GM21825 (cell line): ENCODE measurements around the gene MPV17L2.

Experiments
- ATAC-seq: cut with Tn5 transposase; IDR thresholded peaks from one replicate; pipeline ENCODE4 v1.9.1; 2021; ENCODE audit warnings: mild to moderate bottlenecking, moderate library complexity; ENCODE audit not compliant: unreplicated experiment

Gene MPV17L2

DNA sequence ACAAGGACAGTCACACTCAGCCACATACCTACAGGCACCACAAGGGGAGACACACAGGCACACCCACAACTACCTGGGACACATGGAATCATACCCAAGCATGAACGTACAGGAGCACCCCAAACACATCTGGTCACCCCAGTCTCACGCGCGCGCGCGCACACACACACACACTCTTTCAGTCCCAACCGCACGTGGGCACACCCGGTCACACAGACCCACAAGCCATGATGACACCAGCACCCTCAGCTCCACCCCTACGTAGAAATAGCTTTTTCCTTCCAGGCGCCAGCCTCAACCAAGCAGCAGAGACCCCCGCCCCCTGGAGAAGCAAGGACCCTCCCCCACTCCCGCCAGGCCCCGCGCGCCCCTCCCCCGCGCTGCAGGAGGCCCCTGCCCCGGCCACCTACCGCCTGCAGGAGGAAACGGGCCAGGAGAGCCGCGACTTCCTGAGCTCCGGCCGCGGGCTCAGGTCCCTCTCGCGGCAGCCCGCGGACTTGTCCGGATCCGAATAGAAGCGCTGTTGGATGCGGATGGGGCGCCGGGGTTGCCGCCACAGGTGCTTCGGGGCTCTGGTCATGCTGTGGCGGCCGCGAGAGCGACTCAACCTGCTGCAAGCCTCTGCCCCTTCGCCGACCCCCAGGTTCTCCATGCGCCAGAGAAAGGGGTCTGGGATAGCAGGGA, 39.7 kb downstream of the MPV17L2 start:
- no peak for ATAC-seq

DNA sequence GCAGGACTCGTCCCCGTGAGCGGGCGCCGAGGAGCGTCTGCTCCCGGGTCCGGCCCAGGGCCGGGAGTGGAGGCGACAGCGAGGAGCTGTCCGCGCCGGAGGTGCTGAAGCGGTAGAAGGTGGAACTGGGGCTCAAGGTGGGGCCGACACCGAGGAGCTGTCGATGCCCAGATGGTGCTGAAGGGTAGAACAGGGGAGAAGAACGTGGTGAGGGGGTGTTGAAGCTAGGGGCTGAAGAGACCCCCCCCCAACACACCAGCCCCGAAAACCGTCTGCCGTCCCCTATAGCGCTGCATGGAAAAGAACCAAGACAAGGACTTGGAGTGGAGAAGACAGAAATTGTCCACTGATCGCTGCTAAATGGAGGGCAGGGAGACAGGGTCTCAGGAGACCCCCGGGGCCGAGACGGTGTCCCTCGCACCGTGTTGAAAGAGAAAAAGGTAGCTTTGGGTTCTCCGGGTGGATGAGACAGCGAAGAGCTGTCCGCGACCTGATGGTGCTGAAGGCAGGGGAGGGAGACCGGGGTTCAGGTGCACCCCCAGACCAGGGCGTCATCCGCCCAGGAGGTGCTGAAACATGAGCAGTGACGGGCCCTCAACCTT, 40.3 kb downstream of the MPV17L2 start:
- ATAC-seq: no peak

GRCh38 chr19:18234194-18234593, 41.2 kb downstream of the MPV17L2 start:
- no peak for ATAC-seq

DNA sequence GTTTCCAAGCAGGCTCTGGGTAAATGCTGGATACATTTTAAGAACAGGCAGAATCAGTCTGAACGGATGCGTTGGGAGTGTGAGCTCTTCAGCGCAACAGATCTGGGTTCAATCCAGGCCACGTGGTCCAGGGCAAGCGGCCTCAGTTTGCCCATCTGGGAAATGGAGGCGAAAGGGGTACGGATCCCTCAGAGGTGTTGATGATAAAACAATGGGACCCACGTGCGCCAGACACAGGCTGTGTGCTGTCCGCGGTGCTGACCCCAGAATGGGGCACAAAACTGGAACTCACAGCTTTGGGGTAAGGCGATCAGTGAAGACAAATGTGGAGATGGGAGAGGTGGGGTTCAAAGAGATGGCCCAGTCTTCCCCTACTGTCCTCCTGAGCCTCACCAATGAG, 46.3 kb downstream of the MPV17L2 start:
- ATAC-seq: no peak

GRCh38 chr19:18245297-18245696, 52.3 kb downstream of the MPV17L2 start:
- ATAC-seq: no peak
